HFF-Myc (cell line): ENCODE results near the gene ATG5.
"Not testable (repeated sequence)": the region's sequence is repeated elsewhere in the genome, so short reads cannot be mapped to it uniquely, and the experiment has no call there.

Source experiments
- DNase-seq: peaks from one replicate; pipeline ENCODE4 v3.0.0-alpha.2; 2011; ENCODE audit warnings: low read depth; ENCODE audit errors: extremely low read depth
- H3K4me3 ChIP-seq: replicated peaks from 2 replicates; pipeline ENCODE4 v1.5.1; 2011; ENCODE audit warnings: low read depth, mild to moderate bottlenecking, control low read depth, low read length
- CTCF ChIP-seq: IDR thresholded peaks from 2 replicates; pipeline ENCODE4 v1.5.1; 2012; ENCODE audit warnings: mild to moderate bottlenecking, low read depth, low read length, control low read depth; ENCODE audit errors: missing control alignments

ATG5 gene

GRCh38 chr6:106152952-106153351, 172.6 kb downstream of the ATG5 start:
- TF ChIP-seq CTCF = no peak
- H3K4me3 ChIP-seq = no peak overlapping the region

GRCh38 chr6:106152476-106152875, 173.1 kb downstream of the ATG5 start:
- DNase-seq, H3K4me3 ChIP-seq: not testable (repeated sequence)

More at GRCh38 chr6:106152952-106153351, 172.6 kb downstream of the ATG5 start:
- DNase-seq = no peak

DNA sequence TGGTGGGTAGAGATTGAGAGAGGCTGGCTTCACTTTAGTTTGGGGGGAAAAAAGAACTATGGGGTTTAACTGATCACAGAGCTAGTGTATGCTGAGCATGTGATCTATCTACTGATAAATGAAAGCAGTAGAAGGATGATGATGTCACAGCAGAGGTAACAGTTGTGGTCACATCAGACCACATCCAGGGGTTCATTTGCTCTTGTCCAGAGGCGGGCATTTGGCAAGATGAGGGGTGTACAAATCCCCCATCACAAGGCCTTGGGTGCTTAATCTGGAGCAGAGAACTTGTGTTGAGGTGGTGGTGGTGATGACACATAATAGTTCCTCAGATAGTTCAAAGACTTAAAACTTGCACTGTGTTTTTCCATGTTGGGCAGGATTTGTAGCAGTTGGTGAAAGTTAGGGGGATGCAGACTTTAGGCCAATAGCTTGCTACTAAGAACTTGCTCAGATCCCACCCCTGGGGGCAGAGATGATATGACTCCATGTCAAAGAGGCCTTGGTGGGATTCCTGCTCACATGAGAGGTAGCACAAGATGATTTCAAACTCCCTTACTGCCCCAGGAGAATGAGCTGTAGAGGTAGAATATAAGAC, 176.0 kb downstream of the ATG5 start:
- TF ChIP-seq CTCF = no peak
- no peak overlapping the region for H3K4me3 ChIP-seq
- no peak for DNase-seq

DNA sequence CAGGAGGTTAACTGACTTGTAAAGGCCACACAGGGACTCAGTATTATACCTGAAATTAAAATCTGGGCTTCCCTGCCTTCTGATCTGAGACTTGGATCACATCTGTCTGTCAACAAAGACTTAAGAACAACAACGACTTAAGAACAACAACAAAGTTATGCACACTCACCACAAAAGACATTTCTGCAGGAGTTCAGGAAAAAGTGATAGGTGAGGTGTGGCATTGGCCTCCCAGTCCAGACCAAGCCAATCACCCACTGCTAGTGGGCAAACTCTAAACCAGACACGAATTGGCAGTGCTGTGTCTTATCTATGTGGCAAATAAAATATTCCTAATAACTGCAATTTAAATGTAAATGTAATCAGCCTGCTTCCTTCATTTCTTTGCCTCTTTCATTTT, 178.1 kb downstream of the ATG5 start:
- H3K4me3 ChIP-seq = no peak overlapping the region
- no peak for TF ChIP-seq CTCF
- DNase-seq = no peak

GRCh38 chr6:106146852-106147351, 178.7 kb downstream of the ATG5 start:
- no peak for DNase-seq
- no peak for TF ChIP-seq CTCF
- H3K4me3 ChIP-seq = no peak overlapping the region

- no peak for DNase-seq
- TF ChIP-seq CTCF = no peak
- H3K4me3 ChIP-seq = no peak overlapping the region
Observed at GRCh38 chr6:106145741-106146227, 179.8 kb downstream of the ATG5 start.

- DNase-seq = no peak
- H3K4me3 ChIP-seq = no peak overlapping the region
- TF ChIP-seq CTCF = no peak
Observed at GRCh38 chr6:106145144-106145543, 180.4 kb downstream of the ATG5 start.
